Activated T-cell treated with anti-CD3 and anti-CD28 coated beads, Interleukin-2, amount 50 U/mL, for 72 hours (primary cell): ENCODE data around the gene PRTG. TPM values are rescaled to one million over a fixed set of nuclear protein-coding genes. Genes with fewer than 3 reads are reported as not detected.
A peak's percentile ranks its signal among the peaks of the same experiment; 100 is the strongest.
"Not testable (repeated sequence)": the region's sequence is repeated elsewhere in the genome, so short reads cannot be mapped to it uniquely, and the experiment has no call there.

ENCODE experiments used
- ATAC-seq, 2 donors: fragments of 150-1000 bp; cut with Tn5 transposase; replicated peaks in 1 of 2; 2 replicates each; pipeline ENCODE4 v1.10.0; 2021; ENCODE audit warnings: moderate library complexity in 2 of 2, mild to moderate bottlenecking in 1 of 2
- DNase-seq, 2 donors: peaks; one replicate each; pipeline ENCODE4 v3.0.0; 2021 to 2022; ENCODE audit warnings: mixed read lengths in 1 of 2
- H3K27ac Mint-ChIP-seq: one replicate; pipeline ENCODE4 v1.8.0; 2022; ENCODE audit warnings: mild to moderate bottlenecking, moderate library complexity, mixed read lengths
- H3K27me3 Mint-ChIP-seq: one replicate; pipeline ENCODE4 v1.8.0; 2022; ENCODE audit warnings: low read depth, mixed read lengths
- H3K36me3 Mint-ChIP-seq, 2 donors: one replicate each; pipeline ENCODE4 v1.8.0; 2022; ENCODE audit warnings: mixed read lengths in 2 of 2, mild to moderate bottlenecking in 1 of 2; ENCODE audit not compliant: insufficient read depth in 2 of 2
- H3K4me1 Mint-ChIP-seq: one replicate; pipeline ENCODE4 v1.8.0; 2022; ENCODE audit warnings: low read depth, mixed read lengths
- H3K4me3 Mint-ChIP-seq, 2 donors: one replicate each; pipeline ENCODE4 v1.8.0; 2022; ENCODE audit warnings: mild to moderate bottlenecking in 2 of 2, mixed read lengths in 2 of 2, moderate library complexity in 2 of 2
- H3K9me3 Mint-ChIP-seq, 2 donors: one replicate each; pipeline ENCODE4 v1.8.0; 2022; ENCODE audit warnings: mixed read lengths in 2 of 2
- total RNA-seq, 2 donors: library from RNA; stranded (reverse); gene quantifications; one replicate each; pipeline ENCODE4 v1.2.3, GENCODE V29; 2022

PRTG gene
- total RNA-seq, 2 donors from 2014 or later = 0.25 TPM; not detected in 1

GRCh38 chr15:55770806-55771205 lies 27.9 kb upstream of the PRTG start:
- H3K9me3 Mint-ChIP-seq = no peaks in the 10 kb centered on the region
- peaks cover 5% of the 10 kb centered on the region for H3K4me1 Mint-ChIP-seq
- no peaks in the 10 kb centered on the region for H3K36me3 Mint-ChIP-seq
- H3K27me3 Mint-ChIP-seq = peaks cover 14% of the 10 kb centered on the region
- H3K27ac Mint-ChIP-seq = no peak overlapping the region
- DNase-seq = no peak
- no peak overlapping the region for H3K4me3 Mint-ChIP-seq
- no peak for ATAC-seq

GRCh38 chr15:55770261-55770660 lies 27.3 kb upstream of the PRTG start:
- Mint-ChIP-seq H3K9me3 (no peaks in the 10 kb centered on the region), H3K27ac (no peak overlapping the region), H3K4me3 (no peak overlapping the region), H3K27me3 (peaks cover 14% of the 10 kb centered on the region), H3K4me1 (peaks cover 5% of the 10 kb centered on the region), H3K36me3 (no peaks in the 10 kb centered on the region)
- DNase-seq = no peak
- no peak for ATAC-seq

- H3K27me3 Mint-ChIP-seq = peaks cover 9% of the 10 kb centered on the region
- H3K36me3 Mint-ChIP-seq = no peaks in the 10 kb centered on the region
- H3K27ac Mint-ChIP-seq = no peak overlapping the region
- H3K9me3 Mint-ChIP-seq = no peaks in the 10 kb centered on the region
- DNase-seq (no peak), ATAC-seq (no peak)
- peaks cover 5% of the 10 kb centered on the region for H3K4me1 Mint-ChIP-seq
- H3K4me3 Mint-ChIP-seq = no peak overlapping the region
Measured at GRCh38 chr15:55768670-55769185, 25.8 kb upstream of the PRTG start.

- H3K27ac Mint-ChIP-seq = no peak overlapping the region
- peaks cover 5% of the 10 kb centered on the region for H3K4me1 Mint-ChIP-seq
- no peak for ATAC-seq
- peaks cover 9% of the 10 kb centered on the region for H3K27me3 Mint-ChIP-seq
- no peak for DNase-seq
- no peak overlapping the region for H3K4me3 Mint-ChIP-seq
- no peaks in the 10 kb centered on the region for H3K9me3 Mint-ChIP-seq
- no peaks in the 10 kb centered on the region for H3K36me3 Mint-ChIP-seq
Measured at GRCh38 chr15:55766676-55767075, 23.7 kb upstream of the PRTG start.

GRCh38 chr15:55764398-55764797 lies 21.4 kb upstream of the PRTG start:
- H3K27ac Mint-ChIP-seq = no peak overlapping the region
- no peaks in the 10 kb centered on the region for H3K27me3 Mint-ChIP-seq
- DNase-seq = no peak
- H3K36me3 Mint-ChIP-seq = no peaks in the 10 kb centered on the region
- no peak for ATAC-seq
- peaks cover 5% of the 10 kb centered on the region for H3K4me1 Mint-ChIP-seq
- no peaks in the 10 kb centered on the region for H3K9me3 Mint-ChIP-seq
- H3K4me3 Mint-ChIP-seq = no peak overlapping the region

- Mint-ChIP-seq H3K4me1 (no peaks in the 10 kb centered on the region), H3K4me3 (no peak overlapping the region), H3K9me3 (no peaks in the 10 kb centered on the region), H3K36me3 (no peaks in the 10 kb centered on the region), H3K27me3 (no peaks in the 10 kb centered on the region), H3K27ac (no peak overlapping the region)
- DNase-seq = no peak
- ATAC-seq = no peak
Measured at GRCh38 chr15:55758580-55758986, 15.6 kb upstream of the PRTG start.

- not testable (repeated sequence) for H3K4me1 Mint-ChIP-seq, H3K27ac Mint-ChIP-seq, H3K9me3 Mint-ChIP-seq, H3K4me3 Mint-ChIP-seq, H3K36me3 Mint-ChIP-seq, DNase-seq, ATAC-seq
- peaks cover 26% of the 10 kb centered on the region for H3K27me3 Mint-ChIP-seq
Measured at GRCh38 chr15:55753433-55753832, 10.5 kb upstream of the PRTG start.

- Mint-ChIP-seq H3K4me1 (no peaks in the 10 kb centered on the region), H3K27ac (no peak overlapping the region), H3K9me3 (no peaks in the 10 kb centered on the region), H3K27me3 (peaks cover 29% of the 10 kb centered on the region), H3K4me3 (no peak overlapping the region), H3K36me3 (no peaks in the 10 kb centered on the region)
- ATAC-seq = no peak
- DNase-seq = no peak
Measured at GRCh38 chr15:55750706-55751105, 7.8 kb upstream of the PRTG start.

GRCh38 chr15:55743729-55744655 lies 1.0 kb upstream of the PRTG start:
- Mint-ChIP-seq H3K27me3 (peaks cover 27% of the 10 kb centered on the region), H3K36me3 (no peaks in the 10 kb centered on the region), H3K27ac (no peak overlapping the region), H3K9me3 (no peaks in the 10 kb centered on the region), H3K4me1 (no peaks in the 10 kb centered on the region), H3K4me3 (peak overlapping the region; percentile 30 to 31)
- no peak for DNase-seq
- ATAC-seq = no peak

- H3K27me3 Mint-ChIP-seq = peaks cover 18% of the 10 kb centered on the region
- ATAC-seq = peak; percentile 32 to 53
Measured at GRCh38 chr15:55742498-55742926, 440 bp downstream of the PRTG start.

GRCh38 chr15:55741833-55742497 lies 987 bp downstream of the PRTG start:
- H3K4me3 Mint-ChIP-seq = no peak overlapping the region
- H3K9me3 Mint-ChIP-seq = no peaks in the 10 kb centered on the region
- peak; percentile 16 to 19 for DNase-seq
- ATAC-seq = peak; percentile 32 to 50
- H3K36me3 Mint-ChIP-seq = no peaks in the 10 kb centered on the region
- no peaks in the 10 kb centered on the region for H3K4me1 Mint-ChIP-seq
- H3K27me3 Mint-ChIP-seq = peaks cover 19% of the 10 kb centered on the region
- no peak overlapping the region for H3K27ac Mint-ChIP-seq

More at GRCh38 chr15:55742498-55742926, 440 bp downstream of the PRTG start:
- Mint-ChIP-seq H3K4me3 (no peak overlapping the region), H3K4me1 (no peaks in the 10 kb centered on the region), H3K9me3 (no peaks in the 10 kb centered on the region), H3K36me3 (no peaks in the 10 kb centered on the region), H3K27ac (no peak overlapping the region)
- peak; percentile 12 to 19 for DNase-seq

- Mint-ChIP-seq H3K27ac (no peak overlapping the region), H3K36me3 (no peaks in the 10 kb centered on the region), H3K4me3 (no peak overlapping the region), H3K4me1 (no peaks in the 10 kb centered on the region), H3K9me3 (no peaks in the 10 kb centered on the region), H3K27me3 (peaks cover 26% of the 10 kb centered on the region)
- ATAC-seq (peak in 1 of 2 donors; percentile 52), DNase-seq (no peak)
Measured at GRCh38 chr15:55740981-55741832, 1.7 kb downstream of the PRTG start.
